CD4-positive, alpha-beta T cell treated with Interleukin-12 subunit alpha and Interleukin-12 subunit beta, for 1 hour (primary cell): Measurements from ENCODE around the gene GUK1.

ENCODE experiments used
- DNase-seq: peaks from one replicate; pipeline ENCODE4 v3.0.0-alpha.2; 2020

Gene GUK1

DNA sequence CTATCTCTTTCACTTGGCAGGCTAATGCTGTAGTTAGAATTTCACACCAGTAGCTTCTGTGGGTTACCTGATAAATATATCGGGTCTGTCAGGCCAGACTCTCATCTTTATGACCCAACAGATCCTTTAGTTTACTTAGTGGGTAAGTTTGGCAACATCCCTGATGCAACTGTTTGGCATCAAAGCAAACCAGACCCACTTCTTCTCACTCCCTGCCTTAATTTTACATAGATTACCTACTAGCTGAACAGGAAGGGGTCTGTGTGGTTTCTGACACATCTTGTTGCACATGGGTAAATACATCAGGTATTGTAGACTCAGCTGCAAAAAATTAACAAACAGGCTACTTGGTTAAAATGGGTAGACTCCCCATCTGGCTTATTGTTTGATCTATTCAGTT lies 3.2 kb upstream of the GUK1 start:
- DNase-seq: peak; percentile 33

DNA sequence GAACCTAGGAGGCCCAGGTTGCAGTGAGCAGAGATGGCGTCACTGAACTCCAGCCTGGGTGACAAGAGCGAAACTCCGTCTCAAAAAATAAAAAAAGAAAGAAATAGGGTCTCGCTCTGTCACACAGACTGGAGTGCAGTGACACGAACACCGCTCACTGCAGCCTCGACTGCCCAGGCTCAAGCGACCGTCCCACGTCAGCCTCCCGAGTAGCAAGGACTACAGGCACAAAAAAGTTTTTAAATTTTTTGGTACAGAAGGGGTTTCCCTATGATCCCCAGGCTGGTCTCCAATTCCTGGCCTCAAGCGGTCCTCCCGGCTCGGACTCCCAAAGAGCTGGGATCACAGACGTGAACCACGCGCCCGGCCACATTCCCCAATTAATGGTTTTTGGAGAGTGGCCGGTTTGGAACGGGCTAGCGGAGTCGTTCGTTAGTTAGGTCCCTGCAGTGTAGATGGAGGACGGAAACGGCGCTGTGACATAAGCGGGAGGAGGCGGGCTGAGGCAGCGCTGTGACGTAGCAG lies 611 bp upstream of the GUK1 start:
- no peak for DNase-seq

DNA sequence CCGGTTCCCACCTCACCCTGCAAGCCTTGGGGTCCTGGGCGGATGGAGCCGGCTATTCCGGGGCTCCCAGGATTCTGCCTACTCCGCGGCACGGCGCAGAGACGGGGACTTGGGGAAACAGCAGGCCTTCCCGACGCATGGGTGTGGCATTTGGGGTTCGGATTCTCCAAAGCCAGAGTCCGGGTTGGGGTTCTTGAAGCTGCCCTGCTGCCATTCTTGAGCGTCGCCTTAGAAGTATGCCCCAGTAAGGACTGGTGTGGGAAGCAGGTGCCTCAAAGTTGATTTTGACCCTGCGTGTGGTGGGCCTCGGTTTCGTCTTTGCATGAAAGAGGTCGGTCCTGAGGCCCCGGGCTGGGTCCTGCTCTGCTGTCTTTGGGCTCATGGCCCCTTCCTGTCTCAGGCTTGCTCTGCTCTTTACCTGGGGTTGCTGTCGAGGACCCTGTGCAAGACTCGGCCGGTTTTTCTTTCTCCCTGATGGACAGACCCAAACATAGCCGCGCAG lies 696 bp downstream of the GUK1 start:
- DNase-seq: no peak

DNA sequence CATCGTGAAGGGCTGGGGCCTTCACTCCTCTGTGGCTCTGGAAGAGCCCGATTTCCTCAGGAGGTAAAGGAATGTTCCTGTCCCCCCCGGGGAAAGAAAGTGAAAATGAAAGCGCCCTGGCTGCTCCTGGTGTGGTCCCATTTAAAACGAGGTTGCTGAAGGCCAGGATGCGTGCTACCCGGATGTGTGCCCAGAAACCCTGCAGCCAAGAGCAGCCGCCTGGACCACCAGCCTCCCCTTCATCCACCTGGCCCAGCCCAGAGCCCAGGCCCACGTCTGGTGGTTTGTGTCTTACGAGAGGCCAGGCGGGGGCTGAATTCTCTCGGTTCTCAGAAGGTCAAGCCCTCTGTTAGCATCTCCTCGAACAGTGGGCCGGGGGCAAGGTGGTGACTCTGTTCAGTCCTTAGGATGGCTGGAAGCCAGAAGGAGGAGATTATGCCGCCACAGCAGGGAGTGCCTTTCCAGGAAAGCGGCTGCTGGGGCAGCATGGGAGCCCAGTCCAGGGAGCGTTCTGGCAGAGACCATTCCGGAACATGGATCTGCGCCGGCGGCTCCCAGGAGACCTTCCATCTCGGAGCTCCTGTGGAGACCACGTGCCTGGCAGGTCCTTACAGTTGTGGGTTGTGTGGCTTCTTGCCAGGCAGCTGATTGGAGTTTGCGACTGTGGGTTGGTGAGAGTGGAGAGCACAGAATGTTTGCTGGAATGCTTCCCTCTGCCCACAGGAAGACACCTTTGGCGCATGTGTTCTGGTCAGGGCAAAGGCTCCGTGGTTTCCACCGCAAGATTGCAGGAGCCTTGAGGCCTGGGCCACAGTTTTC lies 1.4 kb downstream of the GUK1 start:
- peak; percentile 45 for DNase-seq

DNA sequence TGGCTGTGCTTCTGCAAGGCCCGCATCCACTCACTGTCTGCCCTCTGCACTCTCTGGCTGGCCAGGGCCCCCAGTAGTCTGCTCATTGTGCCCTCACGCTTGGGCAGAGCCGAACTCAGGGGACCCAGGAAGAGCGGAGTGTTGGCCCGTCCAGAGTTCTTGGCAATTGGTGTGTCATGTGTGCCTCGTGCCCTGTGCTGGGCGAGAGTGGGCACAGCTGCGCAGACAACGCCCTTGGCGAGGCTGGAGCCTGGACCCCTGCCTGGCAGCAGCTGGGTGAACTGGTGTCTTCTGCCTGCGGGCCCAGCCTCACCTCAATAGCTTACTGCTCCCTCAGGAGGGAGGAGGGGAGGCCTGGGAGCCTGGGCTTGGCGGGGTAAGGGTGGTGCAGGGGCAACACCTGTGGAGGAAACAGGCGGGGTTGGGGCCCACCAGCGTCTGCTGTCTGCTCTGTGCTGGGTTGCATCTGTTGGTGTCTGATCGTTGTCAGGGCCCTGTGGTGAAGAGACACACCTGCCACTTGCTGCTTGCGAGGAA lies 2.1 kb downstream of the GUK1 start:
- DNase-seq: no peak

DNA sequence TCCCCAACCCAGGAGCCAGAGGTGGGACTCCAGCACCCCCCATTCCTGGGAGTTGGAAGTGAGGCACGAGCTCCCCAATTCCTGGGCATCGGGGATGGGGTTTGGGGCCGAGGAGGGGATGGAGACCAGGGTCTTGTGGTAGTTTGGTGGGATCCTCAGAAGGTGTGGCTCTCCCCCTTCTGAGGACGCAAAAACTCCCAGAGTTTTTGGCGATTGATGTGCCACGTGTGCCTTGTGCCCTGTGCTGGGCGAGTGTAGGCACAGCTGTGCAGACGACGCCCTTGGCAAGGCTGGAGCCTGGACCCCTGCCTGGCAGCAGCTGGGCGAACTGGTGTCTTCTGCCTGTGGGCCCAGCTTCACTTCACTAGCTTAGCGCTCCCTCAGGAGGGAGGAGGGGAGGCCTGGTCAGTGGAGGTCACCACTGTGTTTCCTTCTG lies 2.6 kb downstream of the GUK1 start:
- DNase-seq: no peak

DNA sequence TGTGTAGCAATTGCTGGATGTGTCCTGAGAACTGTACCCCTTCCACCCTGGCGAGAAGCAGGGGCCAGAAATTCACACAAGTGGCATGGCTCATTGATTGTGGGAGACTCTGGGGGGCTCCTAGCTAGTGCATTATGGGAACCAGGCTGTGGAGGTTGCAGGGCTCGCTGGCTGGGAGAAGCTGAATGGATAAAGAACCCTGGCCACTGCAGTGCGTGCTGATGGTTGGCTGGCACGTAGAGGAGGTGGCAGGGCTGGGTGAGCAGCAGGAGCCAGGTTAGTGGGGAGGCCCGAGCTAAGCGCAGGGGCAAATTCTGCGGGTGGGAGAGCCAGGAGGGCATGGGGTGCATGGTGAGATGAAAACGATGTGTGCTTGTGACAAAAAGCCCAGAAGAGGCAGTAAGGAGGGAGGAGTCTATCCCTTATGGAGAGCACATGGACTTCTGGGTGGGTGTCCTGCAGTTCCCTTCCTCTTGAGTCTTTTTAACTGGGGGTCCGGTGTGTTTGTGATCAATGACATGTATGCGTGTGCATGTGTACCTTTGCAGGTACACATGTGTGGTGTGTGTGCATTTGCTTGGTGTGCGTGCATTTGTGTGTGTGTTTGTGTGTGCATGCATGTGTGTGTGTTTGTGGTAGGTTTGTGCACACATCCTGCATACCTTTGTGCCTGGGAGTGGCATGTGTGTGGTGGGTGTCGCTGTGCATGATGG lies 3.6 kb downstream of the GUK1 start:
- DNase-seq: no peak

DNA sequence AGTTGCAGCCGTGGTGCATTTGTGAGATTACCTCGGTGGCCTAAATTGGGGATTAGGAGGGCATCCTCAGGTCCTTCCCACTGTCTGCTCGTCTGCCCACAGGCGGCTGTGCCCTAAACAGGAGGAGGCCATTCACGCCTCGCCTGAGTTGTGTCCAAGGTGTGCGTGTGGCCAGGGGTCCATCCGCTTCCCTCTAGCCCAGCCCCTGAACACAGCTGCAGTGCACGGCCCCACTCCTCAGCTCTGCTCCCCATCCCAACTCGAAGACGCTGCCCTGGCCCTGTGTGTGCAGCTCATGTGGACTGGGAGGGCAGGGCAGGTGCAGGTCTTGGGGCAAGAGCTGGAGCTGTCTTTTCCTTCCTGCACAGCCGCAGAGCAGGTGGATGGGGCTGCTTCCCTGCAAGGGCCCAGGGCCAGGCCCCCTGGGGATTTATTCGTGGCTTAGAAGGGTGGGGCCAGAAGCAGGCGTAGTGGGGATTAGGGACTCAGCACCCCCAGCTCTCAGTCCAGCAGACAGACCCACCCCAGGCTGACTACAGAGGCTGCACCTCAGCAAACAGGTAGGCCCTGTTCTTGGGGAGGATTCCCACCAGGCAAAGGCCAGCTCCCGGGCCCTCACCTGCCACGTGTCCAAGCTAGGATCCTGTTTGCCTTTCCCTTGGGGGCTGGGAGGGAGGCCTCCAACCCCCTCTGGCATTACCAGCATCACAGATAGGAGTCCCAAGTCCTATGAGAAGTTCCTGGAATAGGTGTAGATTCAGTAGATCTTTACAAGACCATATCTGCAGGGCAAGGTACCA lies 4.3 kb downstream of the GUK1 start:
- DNase-seq: no peak

DNA sequence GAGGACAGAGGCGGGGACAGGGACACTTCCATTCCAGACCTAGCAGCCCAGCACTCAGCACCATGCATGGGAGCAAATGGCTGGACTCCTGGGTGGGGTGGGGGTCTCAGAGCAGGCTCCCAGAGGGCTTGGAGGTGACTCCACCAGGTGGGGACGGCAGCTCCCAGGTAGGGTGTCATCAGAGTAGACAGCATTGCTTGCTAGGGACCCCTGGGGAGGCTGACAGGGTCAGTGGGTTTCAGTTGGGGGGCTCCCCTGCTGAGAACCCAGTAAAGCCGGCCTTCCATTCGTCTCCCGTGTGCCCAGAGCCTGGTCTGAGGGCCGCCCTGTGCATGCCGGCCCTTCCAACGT lies 4.9 kb downstream of the GUK1 start:
- DNase-seq: no peak

DNA sequence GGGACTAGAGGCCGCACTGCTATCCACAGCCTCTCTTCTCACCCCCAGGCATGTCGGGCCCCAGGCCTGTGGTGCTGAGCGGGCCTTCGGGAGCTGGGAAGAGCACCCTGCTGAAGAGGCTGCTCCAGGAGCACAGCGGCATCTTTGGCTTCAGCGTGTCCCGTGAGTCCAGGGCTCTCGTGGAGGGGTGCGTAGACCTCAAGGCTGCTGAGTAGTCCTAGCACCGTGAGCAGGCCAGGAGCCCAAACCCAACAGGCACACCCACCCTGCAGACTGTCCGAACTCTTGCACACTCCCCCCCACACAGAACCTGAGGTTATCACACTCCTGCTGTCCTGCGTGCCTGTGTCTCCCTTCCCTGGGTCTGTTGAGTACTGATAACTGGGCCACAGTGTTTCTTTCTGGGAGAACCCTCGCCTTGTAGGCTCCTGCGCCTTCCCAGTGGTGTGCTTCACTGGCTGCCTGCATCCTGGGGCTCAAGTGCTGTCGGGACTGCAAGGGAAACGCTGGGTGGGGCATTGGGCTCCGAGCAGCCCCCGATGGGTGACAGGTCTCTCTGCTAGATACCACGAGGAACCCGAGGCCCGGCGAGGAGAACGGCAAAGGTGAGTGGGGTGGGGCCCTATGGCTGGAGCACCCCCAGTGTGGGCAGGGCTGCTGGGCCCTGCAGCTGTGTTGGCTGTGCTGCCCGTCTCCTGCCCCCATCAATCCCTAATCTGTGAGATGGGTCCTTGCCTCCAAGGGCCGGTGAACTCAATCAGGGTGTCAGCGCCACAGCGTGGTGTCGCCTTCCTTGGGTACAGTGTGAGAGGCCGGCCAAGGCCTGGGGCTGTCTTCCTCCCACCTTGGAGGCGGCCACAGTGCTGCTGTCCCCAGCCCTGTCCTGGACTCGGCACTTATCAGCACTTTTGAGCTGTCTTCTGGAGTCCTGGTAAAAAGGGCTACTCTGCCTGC lies 5.7 kb downstream of the GUK1 start:
- DNase-seq: no peak

DNA sequence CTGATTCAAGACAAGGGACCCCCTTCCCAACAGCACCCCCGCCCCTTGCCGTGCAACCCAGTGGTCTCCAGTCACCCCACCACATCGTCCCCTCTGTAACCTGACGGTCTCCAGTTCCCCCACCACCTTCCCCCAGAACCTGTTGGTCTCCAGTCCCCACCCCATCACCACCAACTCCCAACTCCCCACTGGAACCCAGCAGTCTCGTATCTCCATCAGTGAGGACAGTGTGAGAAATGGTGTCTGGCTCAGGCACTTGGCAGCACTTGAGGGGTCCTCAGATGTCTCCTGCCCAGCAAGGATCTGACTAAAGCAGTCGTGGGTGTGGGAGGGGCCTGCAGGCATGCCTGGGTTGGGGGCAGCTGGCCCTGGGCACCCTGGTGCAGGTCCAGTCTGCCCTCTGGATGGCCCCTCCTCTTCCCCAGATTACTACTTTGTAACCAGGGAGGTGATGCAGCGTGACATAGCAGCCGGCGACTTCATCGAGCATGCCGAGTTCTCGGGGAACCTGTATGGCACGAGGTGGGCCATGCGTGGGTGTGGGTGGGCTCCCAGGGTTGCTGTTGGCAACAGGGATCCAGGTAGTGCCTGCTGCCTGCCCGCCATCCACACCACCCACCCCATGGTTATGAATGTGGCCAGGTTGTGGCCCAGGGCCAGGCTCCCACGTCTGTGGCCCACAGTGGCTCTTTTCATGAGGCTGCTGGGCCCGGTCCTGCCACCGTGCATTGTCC lies 6.5 kb downstream of the GUK1 start:
- DNase-seq: no peak

DNA sequence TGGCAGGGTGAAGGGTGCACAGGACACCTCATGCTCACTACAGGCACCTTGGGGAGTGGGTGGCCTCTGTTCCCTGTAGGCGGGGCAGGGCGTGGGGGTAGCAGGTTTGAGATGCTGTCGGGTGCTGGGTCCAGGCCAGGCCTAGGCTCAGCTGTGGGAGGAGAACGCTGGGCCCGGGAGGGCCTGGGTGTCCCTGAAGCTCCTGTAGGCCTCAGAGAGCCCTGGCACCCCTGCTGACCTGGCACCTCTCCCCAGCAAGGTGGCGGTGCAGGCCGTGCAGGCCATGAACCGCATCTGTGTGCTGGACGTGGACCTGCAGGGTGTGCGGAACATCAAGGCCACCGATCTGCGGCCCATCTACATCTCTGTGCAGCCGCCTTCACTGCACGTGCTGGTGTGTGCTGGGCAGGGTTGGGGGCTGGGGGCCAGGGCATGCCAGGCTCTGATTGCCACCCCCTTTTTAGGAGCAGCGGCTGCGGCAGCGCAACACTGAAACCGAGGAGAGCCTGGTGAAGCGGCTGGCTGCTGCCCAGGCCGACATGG lies 7.1 kb downstream of the GUK1 start:
- no peak for DNase-seq

DNA sequence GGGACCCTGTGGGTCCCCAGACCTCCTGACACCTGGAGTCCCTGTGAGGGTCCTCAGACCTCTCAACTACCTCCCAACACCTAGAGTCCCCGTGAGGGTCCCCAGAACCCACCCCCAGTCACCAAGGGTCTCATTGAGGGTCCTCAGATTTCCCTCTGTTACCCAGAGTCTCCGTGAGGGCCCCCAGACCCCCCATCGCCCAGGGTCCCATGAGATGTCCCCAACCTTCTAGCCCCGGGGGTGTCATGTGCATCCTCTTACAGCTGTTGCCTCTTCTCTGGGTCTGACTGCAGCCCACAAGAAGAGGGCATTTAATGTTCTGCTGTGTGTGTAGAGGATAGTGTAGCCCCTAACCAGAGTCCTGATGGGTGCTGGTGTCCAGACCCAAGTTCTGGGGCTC lies 7.7 kb downstream of the GUK1 start:
- DNase-seq: no peak

DNA sequence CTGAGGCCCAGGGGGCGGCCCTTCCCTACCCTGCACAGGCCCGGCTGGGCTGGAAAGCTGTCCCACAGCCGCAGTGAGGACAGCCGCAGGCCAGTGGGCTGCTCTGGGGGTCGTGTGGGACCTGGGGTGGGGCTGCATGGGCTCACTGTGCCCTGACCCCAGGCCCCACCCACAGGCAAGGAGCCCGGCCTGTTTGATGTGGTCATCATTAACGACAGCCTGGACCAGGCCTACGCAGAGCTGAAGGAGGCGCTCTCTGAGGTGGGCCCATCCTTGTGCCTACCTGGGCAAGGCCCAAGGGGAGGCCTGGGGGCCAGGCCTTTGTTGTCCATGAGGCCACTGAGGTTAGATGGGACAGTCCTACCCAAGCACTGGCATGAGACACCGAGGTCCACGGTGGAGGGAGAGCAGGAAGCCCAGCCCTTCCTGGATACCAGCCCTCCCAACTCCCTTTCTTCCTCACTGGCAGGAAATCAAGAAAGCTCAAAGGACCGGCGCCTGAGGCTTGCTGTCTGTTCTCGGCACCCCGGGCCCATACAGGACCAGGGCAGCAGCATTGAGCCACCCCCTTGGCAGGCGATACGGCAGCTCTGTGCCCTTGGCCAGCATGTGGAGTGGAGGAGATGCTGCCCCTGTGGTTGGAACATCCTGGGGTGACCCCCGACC lies 8.2 kb downstream of the GUK1 start:
- no peak for DNase-seq

DNA sequence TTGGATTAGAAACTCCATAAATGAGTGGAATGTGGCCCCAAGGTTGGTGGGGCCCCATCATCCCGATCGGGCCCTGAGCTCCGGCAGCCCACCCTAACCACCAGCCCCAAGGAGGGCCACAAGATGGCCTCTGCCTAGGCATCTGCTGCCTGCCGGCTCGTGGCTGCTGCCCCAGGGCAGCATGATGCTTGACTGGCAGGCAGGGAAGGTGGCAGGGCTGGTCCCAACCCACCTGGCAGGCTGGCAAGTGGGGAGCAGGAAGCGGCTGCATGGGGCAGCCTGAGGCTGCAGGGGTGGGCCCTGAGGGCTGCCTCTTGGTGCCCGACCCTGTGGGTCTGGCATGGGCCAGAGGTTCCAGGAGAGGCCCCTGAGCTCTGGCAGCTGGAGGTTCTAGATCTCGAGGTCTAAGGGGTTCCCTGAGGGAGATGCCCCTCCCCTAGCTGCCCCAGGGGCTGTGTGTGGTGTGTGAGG lies 8.9 kb downstream of the GUK1 start:
- no peak for DNase-seq

DNA sequence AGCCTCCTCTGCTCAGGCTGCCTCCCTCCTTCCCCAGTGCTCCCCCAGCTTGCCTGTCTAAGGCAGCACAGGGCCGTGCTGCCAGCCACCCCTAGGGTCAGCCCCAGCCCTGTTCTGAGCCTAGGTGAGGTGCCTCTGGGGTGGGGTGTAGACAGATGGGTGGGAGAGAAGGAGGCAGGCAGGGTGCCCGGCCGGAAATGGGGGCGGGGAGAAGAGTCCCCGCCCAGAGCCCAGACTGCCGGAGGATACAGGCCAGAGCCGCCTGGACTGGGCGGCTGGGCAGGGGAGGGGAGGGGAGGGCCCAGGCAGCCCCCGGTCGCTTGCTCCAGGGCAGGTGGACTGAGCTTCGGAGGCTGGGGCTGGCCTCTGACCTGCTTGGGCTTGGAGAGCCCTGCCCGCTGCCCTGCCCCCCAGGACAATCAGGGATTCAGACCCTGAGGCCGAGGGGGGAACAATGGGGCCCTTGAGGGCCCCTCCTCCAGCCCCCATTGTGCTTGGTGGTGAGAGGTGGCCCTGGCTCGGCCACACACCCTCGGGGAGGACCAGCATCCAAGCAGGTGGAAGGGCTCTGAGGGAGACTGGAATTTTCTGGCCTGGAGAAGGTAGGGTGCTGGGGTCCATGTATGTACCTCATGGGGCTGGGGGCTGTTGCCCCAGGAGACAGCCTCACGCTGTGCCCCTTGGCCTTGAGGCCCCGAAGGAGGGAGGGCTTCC lies 9.5 kb downstream of the GUK1 start, which contains the start of gene GJC2:
Gene GJC2 (plus strand): TSS at position 525 of the 714 bp plus-strand sequence. CDS start 7,829 bp downstream, outside the sequence.
- no peak for DNase-seq

DNA sequence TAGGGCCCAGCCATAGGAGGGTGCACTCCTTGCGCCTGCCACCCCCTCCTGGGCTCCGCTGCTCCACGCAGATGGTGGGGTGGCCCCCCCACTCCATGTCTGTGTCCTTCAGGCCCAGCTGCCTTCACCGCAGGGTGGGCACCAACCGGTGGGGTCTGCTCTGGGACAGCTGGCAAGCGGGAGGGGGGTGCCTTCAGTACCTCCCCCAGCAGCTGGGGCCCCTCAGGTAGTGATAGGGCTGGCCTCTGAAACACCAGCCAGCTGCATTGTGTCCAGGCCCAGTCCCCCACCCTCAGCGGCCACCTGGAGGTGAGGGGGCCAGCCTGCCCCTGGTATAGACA lies 10.0 kb downstream of the GUK1 start:
- DNase-seq: no peak

DNA sequence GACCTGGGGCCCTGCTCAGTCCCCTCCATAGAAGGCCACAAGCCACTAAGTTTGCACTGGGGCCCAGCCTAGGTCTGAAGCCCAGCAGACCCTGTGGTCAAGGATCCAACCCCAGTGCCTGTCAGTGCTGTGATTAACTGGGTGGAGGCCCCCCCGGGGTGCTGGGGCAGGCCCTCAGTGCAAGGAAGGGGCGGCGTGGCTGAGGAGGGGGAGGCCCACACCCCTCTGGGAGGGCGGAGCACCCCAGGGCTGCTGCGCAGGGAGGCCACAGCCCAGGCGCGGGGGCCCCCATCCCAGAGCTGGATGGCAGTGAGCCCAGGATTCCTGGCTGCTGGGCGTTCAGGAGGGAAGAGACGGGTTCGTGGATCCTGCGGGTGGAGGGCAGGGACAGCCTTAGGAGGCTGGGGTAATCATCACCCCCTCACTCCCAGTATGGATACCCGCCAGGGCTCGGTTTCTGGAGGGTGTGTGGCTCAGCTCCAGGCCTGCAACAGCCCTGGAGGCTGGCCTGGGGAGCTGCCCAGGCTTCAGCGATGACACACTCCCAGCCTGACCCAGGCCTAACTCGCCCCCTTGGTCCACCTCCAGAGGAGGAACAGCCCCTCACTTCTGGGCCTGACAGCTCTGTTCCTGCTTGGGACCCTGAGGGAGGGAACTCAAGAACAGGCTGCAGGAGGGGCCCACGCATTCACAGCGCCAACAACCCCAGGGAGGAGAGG lies 10.5 kb downstream of the GUK1 start:
- no peak for DNase-seq
